Stimulated activated CD4-positive, alpha-beta T cell treated with anti-CD3 and anti-CD28 coated beads, Interleukin-2, amount 100 ng/mL, for 4 hours (primary cell): ENCODE measurements around the gene DNAJB9.
"Not testable (repeated sequence)": the region's sequence is repeated elsewhere in the genome, so short reads cannot be mapped to it uniquely, and the experiment has no call there.

Experiments
- DNase-seq: peaks from one replicate; pipeline ENCODE4 v3.0.0-alpha.2; 2020; ENCODE audit warnings: low read depth

Gene DNAJB9

DNA sequence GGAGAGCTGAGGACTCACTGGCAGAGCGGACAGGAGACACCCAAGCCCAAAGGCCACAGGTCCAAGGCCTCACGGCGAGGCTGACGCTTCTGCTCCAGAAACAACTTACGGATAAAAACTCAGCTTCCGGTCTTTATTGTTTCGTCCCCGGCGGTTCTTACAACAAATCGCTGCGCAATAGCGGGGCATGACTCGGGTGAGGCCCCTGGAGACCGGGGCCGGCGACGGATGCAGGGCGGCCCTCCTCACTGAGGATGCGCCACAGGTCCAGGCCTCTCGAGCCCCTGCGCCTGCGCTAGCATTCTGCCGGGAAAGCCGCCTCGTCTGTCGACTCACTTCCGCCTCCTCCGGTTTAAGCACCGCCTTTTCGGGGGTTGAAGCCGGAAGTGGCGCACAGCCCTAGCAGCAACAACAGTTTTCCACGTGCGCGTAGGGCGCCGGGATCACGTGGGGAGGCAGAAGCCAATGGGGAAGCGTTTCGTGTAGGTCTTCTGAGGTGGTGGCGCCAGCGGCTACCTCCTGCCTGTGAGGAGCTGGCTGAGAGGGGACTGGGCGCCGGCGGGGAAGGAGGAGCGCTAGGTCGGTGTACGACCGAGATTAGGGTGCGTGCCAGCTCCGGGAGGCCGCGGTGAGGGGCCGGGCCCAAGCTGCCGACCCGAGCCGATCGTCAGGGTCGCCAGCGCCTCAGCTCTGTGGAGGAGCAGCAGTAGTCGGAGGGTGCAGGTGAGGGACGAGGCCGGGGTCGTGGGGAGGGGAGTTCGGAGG, at the start of gene DNAJB9, which contains the start of gene THAP5:
Gene DNAJB9 (plus strand): TSS at position 494 of the 765 bp plus-strand sequence. CDS start 1,853 bp downstream, outside the sequence.
Gene THAP5 (minus strand): TSS at position 326 of the 765 bp plus-strand sequence. CDS start 137 bp downstream, at position 189.
- DNase-seq: peak; percentile 99

DNA sequence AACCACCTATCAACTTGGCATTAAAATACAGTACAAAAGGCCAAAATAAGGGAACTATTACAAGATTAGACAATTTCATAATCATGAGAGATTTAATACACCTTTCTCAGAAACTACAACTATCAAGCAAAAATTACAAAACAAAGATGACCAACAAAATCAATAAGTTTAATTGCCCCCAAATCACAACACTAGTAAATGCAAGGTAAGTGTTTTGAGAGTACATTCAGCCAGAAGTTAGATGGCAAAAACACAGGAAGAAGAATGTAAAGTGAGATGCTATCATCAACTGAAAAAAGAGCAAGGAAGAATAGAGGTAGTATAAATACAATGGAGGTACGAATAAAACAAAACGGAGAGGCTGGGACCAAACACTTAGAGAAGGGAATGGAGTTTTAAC, 46.9 kb upstream of the DNAJB9 start:
- DNase-seq: no peak

DNA sequence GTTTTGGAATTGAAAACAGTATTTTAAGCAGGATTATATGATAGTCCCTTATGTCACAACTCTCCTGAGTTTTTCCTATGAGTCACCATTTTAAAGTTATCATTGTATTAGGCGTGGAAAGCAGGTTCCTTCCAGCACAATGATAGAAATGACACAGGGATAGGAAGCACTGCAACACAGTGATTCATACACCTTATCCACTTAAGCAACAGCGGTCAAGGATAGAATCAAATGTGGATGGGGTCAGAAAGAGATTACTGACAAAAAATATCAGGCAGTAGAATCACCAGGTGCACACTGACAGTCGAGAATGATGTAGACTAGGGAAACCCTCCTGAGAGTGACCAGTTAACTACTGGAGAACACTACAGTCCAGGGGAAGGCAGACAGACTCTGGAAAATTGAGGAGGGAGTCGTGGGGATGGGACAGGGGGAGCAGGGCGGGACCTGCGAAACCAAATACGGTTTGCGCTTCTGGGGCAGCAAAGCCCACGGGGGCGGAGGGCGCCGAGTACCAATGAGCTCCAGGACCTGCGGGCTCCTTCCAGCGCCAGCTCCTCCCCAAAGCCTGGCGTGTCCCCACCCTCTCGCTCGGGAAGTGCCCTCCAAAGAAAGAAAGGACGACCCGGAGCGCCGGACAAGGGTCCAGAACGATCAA, 44.2 kb upstream of the DNAJB9 start:
- peak; percentile 7 for DNase-seq

- DNase-seq: peak; percentile 100
Measured at GRCh38 chr7:108525985-108526767, 43.5 kb upstream of the DNAJB9 start, which contains the start of gene PNPLA8. TSS of gene PNPLA8 (minus strand) at chr7:108526135. CDS start at chr7:108515491, 10,644 bp downstream.

- no peak for DNase-seq
Measured at GRCh38 chr7:108526768-108527017, 43.0 kb upstream of the DNAJB9 start.

DNA sequence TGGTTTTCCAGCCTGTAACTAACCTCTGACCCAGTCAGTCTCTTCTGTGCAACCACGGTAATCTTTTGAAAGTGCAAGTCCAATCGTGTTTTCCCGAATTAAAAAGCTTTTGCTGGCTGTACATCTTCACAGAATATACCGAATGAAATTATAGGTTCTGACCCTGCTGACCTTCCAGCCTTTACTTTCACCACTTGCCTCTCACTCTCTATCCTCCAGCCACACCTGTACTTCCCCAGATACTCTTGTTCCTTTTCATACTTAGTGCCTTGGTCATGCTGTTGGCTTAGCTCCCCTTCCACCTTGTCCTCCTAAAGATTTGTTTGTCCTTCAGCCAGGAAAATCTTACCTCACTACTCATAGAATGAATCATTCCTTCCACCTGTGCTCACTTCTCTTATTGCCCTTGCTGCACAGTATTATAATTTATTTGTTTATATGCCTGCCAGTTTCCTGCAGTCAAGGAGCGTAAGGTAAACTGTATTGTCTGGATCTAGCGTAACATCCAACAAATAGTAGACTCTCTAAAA, 41.4 kb upstream of the DNAJB9 start:
- no peak for DNase-seq

DNA sequence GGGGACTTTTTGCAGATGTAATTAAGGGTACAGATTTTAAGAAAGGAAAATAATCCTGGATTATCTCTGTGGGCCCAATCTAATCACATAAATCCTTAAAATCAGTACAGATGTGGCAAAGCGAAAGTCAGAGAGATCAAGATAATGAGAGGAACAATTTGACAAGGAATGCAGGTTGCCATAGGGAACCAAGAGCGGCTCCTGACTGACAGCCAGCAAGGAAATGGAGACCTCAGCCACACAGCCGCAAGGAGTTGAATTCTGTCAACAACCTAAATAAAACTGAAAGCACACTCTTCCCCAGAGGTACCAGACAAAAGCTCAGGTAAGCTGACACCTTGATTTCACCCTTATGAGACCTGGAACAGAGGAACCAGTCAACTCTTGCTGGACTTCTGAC, 40.3 kb upstream of the DNAJB9 start:
- no peak for DNase-seq

GRCh38 chr7:108533712-108534111, 36.0 kb upstream of the DNAJB9 start:
- no peak for DNase-seq

- no peak for DNase-seq
Measured at GRCh38 chr7:108535257-108535656, 34.4 kb upstream of the DNAJB9 start.

DNA sequence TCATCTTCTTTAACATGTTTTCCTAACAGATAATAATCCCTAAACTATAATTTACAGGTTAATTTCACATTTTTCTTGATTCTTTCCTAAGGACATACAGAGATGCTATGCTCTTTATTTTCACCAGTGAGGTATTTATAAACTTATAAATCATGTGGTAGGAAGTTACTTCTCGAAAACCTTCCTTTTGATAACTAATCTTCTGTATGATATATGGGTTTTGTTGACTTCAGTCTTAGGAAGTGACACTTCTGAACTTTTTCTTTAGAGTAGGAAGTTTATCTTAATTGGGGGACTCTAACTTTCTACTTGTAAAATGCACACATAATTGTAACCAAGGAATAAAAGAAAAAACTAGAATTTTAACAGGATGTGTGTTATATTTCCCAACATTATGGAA, 33.9 kb upstream of the DNAJB9 start:
- DNase-seq: no peak

DNA sequence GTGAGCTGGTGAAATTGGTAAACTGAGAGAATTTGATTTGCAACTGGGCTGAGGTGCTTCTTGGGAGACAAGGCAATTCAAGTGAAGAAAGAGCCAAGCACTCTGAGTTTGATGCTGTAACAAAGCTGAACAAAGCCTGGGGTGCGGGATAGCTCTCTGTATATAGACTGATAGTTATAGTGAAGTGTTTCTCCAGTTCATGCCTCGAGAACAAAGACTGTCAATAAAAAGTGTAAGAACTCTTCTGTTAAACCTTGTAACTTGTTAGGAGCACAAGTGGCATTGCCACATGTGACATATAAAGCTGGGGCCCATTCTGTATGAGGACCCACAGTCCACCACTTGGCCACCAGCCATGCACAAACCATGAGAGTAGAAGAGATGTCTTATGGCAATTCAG, 32.4 kb upstream of the DNAJB9 start:
- no peak for DNase-seq

DNA sequence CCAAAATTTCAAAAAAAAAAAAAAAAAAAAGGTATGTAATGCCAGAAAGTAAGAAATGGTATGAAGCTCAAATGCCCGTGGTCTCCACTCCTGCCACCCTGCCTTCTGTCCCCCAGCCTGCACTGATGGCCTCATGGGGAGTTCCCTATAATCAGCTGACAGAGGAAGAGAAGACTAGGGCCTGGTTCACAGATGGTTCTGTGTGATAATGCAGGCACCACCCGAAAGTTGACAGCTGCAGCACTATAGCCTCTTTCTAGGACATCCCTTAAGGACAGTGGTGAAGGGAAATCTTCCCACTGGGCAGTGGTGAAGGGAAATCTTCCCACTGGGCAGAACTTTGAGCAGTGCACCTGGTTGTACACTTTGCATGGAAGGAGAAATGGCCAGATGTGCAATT, 31.4 kb upstream of the DNAJB9 start:
- not testable (repeated sequence) for DNase-seq

GRCh38 chr7:108538685-108539084, 31.0 kb upstream of the DNAJB9 start:
- DNase-seq: not testable (repeated sequence)

DNA sequence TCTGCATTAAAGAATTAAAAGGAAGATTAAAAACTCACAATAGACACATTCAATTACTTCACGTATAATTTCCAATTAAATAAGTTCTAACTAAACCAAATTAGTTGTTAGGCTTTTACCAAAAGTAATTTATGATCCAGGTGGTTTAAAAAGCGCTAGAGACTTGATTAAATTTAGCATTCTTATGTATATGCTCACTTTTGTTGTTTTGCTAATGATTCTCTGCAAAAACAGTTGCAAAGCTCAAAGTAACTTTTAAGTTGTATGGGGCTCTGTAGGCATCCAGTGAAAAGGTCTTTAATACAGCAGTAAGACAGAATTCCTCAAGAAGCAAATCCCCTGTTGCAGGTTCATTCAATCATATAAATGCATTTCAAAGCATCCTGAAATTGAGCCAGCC, 28.2 kb upstream of the DNAJB9 start:
- no peak for DNase-seq

GRCh38 chr7:108548141-108548896, 21.4 kb upstream of the DNAJB9 start:
- not testable (repeated sequence) for DNase-seq

GRCh38 chr7:108556665-108557064, 13.0 kb upstream of the DNAJB9 start:
- DNase-seq: not testable (repeated sequence)

GRCh38 chr7:108557191-108557590, 12.5 kb upstream of the DNAJB9 start:
- no peak for DNase-seq

DNA sequence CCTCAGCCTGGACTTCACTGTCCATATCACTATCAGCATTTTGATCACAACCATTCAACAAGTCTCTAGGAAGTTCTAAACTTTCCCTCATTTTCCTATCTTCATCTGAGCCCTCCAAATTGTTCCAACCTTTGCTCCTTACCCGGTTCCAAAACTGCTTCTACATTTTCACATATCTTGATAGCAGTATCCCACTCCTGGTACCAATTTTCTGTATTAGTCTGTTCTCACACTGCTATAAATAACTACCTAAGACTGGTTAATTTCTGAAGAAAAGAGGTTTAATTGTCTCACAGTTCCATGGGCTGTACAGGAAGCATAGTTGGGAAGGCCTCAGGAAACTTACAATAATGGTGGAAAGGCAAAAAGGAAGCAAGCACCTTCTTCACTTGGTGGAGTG, 12.1 kb upstream of the DNAJB9 start:
- no peak for DNase-seq

GRCh38 chr7:108559253-108559652, 10.4 kb upstream of the DNAJB9 start:
- DNase-seq: no peak

GRCh38 chr7:108561047-108561619, 8.5 kb upstream of the DNAJB9 start:
- no peak for DNase-seq

DNA sequence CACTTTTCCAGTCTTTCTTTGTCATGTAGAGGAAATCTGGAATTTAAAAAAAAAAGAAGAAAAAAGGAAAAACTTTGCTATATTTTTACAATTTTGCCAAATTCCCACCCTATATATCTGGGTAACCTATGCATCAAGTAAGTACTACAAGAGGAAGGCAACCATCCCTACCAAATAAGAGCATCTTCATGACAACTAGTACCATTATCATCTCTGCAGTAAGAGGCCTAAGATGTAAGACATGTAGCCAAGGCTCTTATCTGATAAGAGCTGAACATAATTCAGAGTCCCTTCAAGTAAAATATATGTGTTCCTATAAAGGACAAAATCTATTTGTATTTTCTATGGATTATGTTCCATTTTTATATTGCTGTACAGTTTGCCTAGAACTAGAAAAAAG, 3.7 kb upstream of the DNAJB9 start:
- no peak for DNase-seq
